HepG2 (cell line): ENCODE results near the gene DOCK10. TPM values are rescaled to one million over a fixed set of nuclear protein-coding genes. Genes with fewer than 3 reads are reported as not detected.

Experiments
- ATAC-seq: fragments of 200-7000 bp; cut with Tn5 transposase; 3 replicates; pipeline ENCODE4 v1.9.1; 2020; ENCODE audit warnings: mild to moderate bottlenecking, moderate library complexity
- BruUV-seq: library from RNA; stranded (reverse); fragments of 400-500 nt; replicated peaks from 2 replicates; lab custom pipeline; 2021; lab: Mats Ljungman, UMichigan
- CTCF ChIA-PET: fragments of 300-600 bp; formaldehyde crosslinking; extraction: SDS; loops from one replicate; lab custom pipeline; 2021; ENCODE audit warnings: low total read pairs, inconsistent platforms, low intra/inter-chr PET ratio; lab: Yijun Ruan, JAX
- POLR2A ChIA-PET: fragments of 350-600 bp; sonication (Branson Sonifier 250); formaldehyde crosslinking; loops from one replicate; lab custom pipeline; 2020; ENCODE audit warnings: antibody characterized with exemption, inconsistent platforms; lab: Yijun Ruan, JAX
- DNase-seq: peaks from one replicate; pipeline ENCODE4 v3.0.0-alpha.2; 2015; ENCODE audit warnings: low spot score
- FAIRE-seq: peaks from 3 replicates; lab custom pipeline; 2011; peaks lifted over from hg19 to GRCh38; lab: Jason Lieb, UNC
- H2AFZ ChIP-seq: one replicate; pipeline ENCODE4 v1.6.1; 2011; ENCODE audit warnings: low read length, inconsistent platforms
- H3K27ac ChIP-seq: fragments of 300-600 bp; 3 replicates; pipeline ENCODE4 v1.8.0; 2011; ENCODE audit warnings: mixed run types, mild to moderate bottlenecking, mixed read lengths, low read length, inconsistent platforms; ENCODE audit not compliant: insufficient read depth; ENCODE audit errors: extremely low read length
- H3K27me3 ChIP-seq, 2 experiments: fragments of 200-600 bp in 1 of 2; 2 replicates in 1 of 2; 3 replicates in 1 of 2; pipeline versions ENCODE4 v1.6.0 to v1.8.0; 2011; ENCODE audit warnings: low read length in 2 of 2, mild to moderate bottlenecking in 2 of 2, moderate library complexity in 2 of 2, inconsistent platforms in 1 of 2; ENCODE audit not compliant: insufficient read depth in 2 of 2, control insufficient read depth in 1 of 2
- H3K36me3 ChIP-seq, 2 experiments: fragments of 200-600 bp in 1 of 2; replicated peaks in 1 of 2; 2 replicates in 1 of 2; 3 replicates in 1 of 2; pipeline versions ENCODE4 v1.5.1 to v1.8.0; 2011; ENCODE audit warnings: low read length in 2 of 2, inconsistent platforms in 1 of 2; ENCODE audit not compliant: insufficient read depth in 2 of 2, control insufficient read depth in 1 of 2
- H3K4me1 ChIP-seq: 2 replicates; pipeline ENCODE4 v1.5.1; 2012; ENCODE audit warnings: low read length, inconsistent platforms; ENCODE audit not compliant: insufficient read depth
- H3K4me2 ChIP-seq: 2 replicates; pipeline ENCODE4 v1.6.0; 2011; ENCODE audit warnings: low read depth, low read length, inconsistent platforms
- H3K4me3 ChIP-seq, 3 experiments: fragments of 200-600 bp in 1 of 3; sonication (generic), shearing (Covaris generic) in 1 of 3; replicated peaks in 1 of 3; 2 replicates each; pipeline ENCODE4 v1.5.1; 2011 to 2016; ENCODE audit warnings: low read length in 3 of 3, inconsistent platforms in 2 of 3, low read depth in 2 of 3, mild to moderate bottlenecking in 2 of 3, control low read depth in 1 of 3, mixed read lengths in 1 of 3; ENCODE audit not compliant: insufficient read depth in 1 of 3
- H3K79me2 ChIP-seq: one replicate; pipeline ENCODE4 v1.6.1; 2011; ENCODE audit warnings: low read length, inconsistent platforms; ENCODE audit not compliant: insufficient read depth
- H3K9ac ChIP-seq: 2 replicates; pipeline ENCODE4 v1.6.0; 2011; ENCODE audit warnings: mild to moderate bottlenecking, low read depth, low read length, inconsistent platforms; ENCODE audit not compliant: insufficient read depth
- H3K9me3 ChIP-seq: 2 replicates; pipeline ENCODE4 v1.5.1; 2012; ENCODE audit warnings: mild to moderate bottlenecking, low read length
- H4K20me1 ChIP-seq: 2 replicates; pipeline ENCODE4 v1.6.0; 2011; ENCODE audit warnings: inconsistent platforms, mild to moderate bottlenecking, low read length, moderate library complexity; ENCODE audit not compliant: insufficient read depth
- MYPOP ChIP-seq: sonication (generic); formaldehyde crosslinking; IDR thresholded peaks from 2 replicates; pipeline ENCODE4 v1.8.1; 2023; ENCODE audit warnings: mild to moderate bottlenecking, moderate library complexity, missing genetic modification reagents
- PTBP1 ChIP-seq: fragments of 200-400 bp; formaldehyde crosslinking; IDR thresholded peaks from 2 replicates; pipeline ENCODE4 v1.6.1; 2018; ENCODE audit warnings: low read length, low read depth; ENCODE audit not compliant: poor library complexity, severe bottlenecking
- ZNF142 ChIP-seq: sonication (generic); formaldehyde crosslinking; IDR thresholded peaks from 2 replicates; pipeline ENCODE4 v1.4.0; 2020; ENCODE audit warnings: missing genetic modification reagents
- ZNF296 ChIP-seq: sonication (generic); formaldehyde crosslinking; conservative IDR thresholded peaks from 2 replicates; pipeline ENCODE4 v1.5.0; 2020; ENCODE audit warnings: mild to moderate bottlenecking, missing genetic modification reagents
- ZNF460 ChIP-seq: sonication (generic); formaldehyde crosslinking; IDR thresholded peaks from 2 replicates; pipeline ENCODE4 v1.5.1; 2020; ENCODE audit warnings: missing genetic modification reagents, mild to moderate bottlenecking, borderline replicate concordance
- WGBS: methylation state at CpG from one replicate; pipeline ENCODE4 v1.1.6; 2017; ENCODE audit warnings: low lambda C conversion rate; 5-methylcytosine and 5-hydroxymethylcytosine counted together
- in situ Hi-C: cut with HindIII; loops from 2 replicates; pipeline ENCODE4 v1.10.0; 2017; ENCODE audit warnings: low pct_unique_long_range_greater_than_20kb; ENCODE audit not compliant: extremely low pct_ligation_motif_present
- intact Hi-C: fragments of 100-400 bp; cut with micrococcal nuclease; formaldehyde crosslinking; loops from one replicate; pipeline ENCODE4 v1.10.0; 2022; ENCODE audit not compliant: unreplicated experiment
- polyA plus RNA-seq, 8 experiments: library from polyadenylated mRNA; depleted of rRNA in 3 of 8; stranded (reverse) in 7 of 8; unstranded in 1 of 8; fragments of >200 nt; fragmentation: Illumina TruSeq in 4 of 8; extraction: Trizol in 4 of 8; gene quantifications; 2 replicates each; pipeline versions ENCODE4 v1.2.1 to v1.2.3, GENCODE V29; 2011 to 2016; ENCODE audit warnings: low read depth in 4 of 8, missing spikeins in 1 of 8, mixed read lengths in 1 of 8; ENCODE audit not compliant: insufficient read depth in 1 of 8
- total RNA-seq, 5 experiments: library from RNA; depleted of rRNA; stranded (reverse); fragments of >200 nt; fragmentation: Illumina TruSeq; extraction: Trizol; gene quantifications; 2 replicates each; pipeline ENCODE4 v1.2.3, GENCODE V29; 2016; ENCODE audit warnings: low read depth in 1 of 5

Gene DOCK10
- total and polyA plus RNA-seq, 2 of the 13 experiments (the other 11 are each of a cell fraction or from before 2014, with no cell fraction given): not detected

- no peak for TF ChIP-seq ZNF142
Observed at GRCh38 chr2:225030203-225030602, 12.1 kb downstream of the DOCK10 start (continued).

- Histone ChIP-seq H3K9ac (no peak overlapping the region), H3K4me1 (no peaks in the 10 kb centered on the region), H3K9me3 (no peaks in the 10 kb centered on the region), H3K79me2 (no peaks in the 10 kb centered on the region), H4K20me1 (no peaks in the 10 kb centered on the region), H3K4me3 (no peak overlapping the region), H3K4me2 (no peak overlapping the region), H3K27me3 (no peaks in the 10 kb centered on the region), H2AFZ (no peak overlapping the region), H3K27ac (no peak overlapping the region), H3K36me3 (no peaks in the 10 kb centered on the region)
- DNase-seq (no peak), FAIRE-seq (no peak), ATAC-seq (no peak)
- no TSS peak for BruUV-seq
- in situ Hi-C loops (no loop called here), intact Hi-C loops (no loop called here)
- ChIA-PET POLR2A (no interaction called here), CTCF (no interaction called here)
- WGBS: 14% methylated on average over 3 of the region's 3 CpGs
- TF ChIP-seq ZNF460 (CRISPR knock-in tag) (no peak), PTBP1 (no peak), MYPOP (no peak), ZNF296 (CRISPR knock-in tag) (no peak)
Observed at GRCh38 chr2:225028572-225028971, 13.7 kb downstream of the DOCK10 start.
